K562 (cell line): Measurements from ENCODE around the gene ACSF2. TPM values are rescaled to one million over a fixed set of nuclear protein-coding genes. Genes with fewer than 3 reads are reported as not detected.

Experiments
- ATAC-seq: fragments of 200-7000 bp; cut with Tn5 transposase; 3 replicates; pipeline ENCODE4 v1.9.1; 2020; ENCODE audit warnings: moderate library complexity
- BruUV-seq: library from RNA; stranded (reverse); fragments of 400-500 nt; replicated peaks from 2 replicates; lab custom pipeline; 2021; lab: Mats Ljungman, UMichigan
- CTCF ChIA-PET: fragments of 300-600 bp; formaldehyde crosslinking; extraction: SDS; loops from one replicate; lab custom pipeline; 2021; ENCODE audit warnings: low intra/inter-chr PET ratio; lab: Yijun Ruan, JAX
- POLR2A ChIA-PET: fragments of 300-600, 350-650 bp; sonication (Branson Sonifier 250); formaldehyde crosslinking; extraction: SDS; loops from one replicate; lab custom pipeline; 2021; ENCODE audit warnings: antibody characterized with exemption, inconsistent platforms; lab: Yijun Ruan, JAX
- DNase-seq, 4 experiments: peaks; one replicate each; pipeline versions ENCODE4 v3.0.0 to v3.0.0-alpha.2; 2011 to 2018; ENCODE audit warnings: low spot score in 3 of 4, mixed read lengths in 3 of 4; ENCODE audit errors: extremely low read depth in 1 of 4
- FAIRE-seq: peaks from 2 replicates; lab custom pipeline; 2011; peaks lifted over from hg19 to GRCh38; lab: Jason Lieb, UNC
- H2AFZ ChIP-seq: 2 replicates; pipeline ENCODE4 v1.6.0; 2011; ENCODE audit warnings: low read depth, low read length, control low read depth, inconsistent platforms
- H3K27ac ChIP-seq: fragments of 200-600 bp; 3 replicates; pipeline ENCODE4 v1.8.0; 2011; ENCODE audit warnings: low read depth, mild to moderate bottlenecking, control low read depth, inconsistent platforms, low read length, moderate library complexity, mixed read lengths; ENCODE audit errors: extremely low read depth
- H3K27me3 ChIP-seq, 2 experiments: fragments of 300-600 bp in 1 of 2; 2 replicates in 1 of 2; 3 replicates in 1 of 2; pipeline versions ENCODE4 v1.6.0 to v1.8.0; 2011; ENCODE audit warnings: inconsistent platforms in 2 of 2, low read length in 2 of 2, mild to moderate bottlenecking in 1 of 2, mixed read lengths in 1 of 2, moderate library complexity in 1 of 2; ENCODE audit not compliant: control insufficient read depth in 2 of 2, insufficient read depth in 2 of 2
- H3K36me3 ChIP-seq: fragments of 300-600 bp; 3 replicates; pipeline ENCODE4 v1.8.0; 2011; ENCODE audit warnings: mild to moderate bottlenecking, low read length, inconsistent platforms; ENCODE audit not compliant: control insufficient read depth, insufficient read depth
- H3K4me1 ChIP-seq, 2 experiments: fragments of 200-600 bp in 1 of 2; replicated peaks in 1 of 2; 2 replicates in 1 of 2; 3 replicates in 1 of 2; pipeline versions ENCODE4 v1.5.1 to v1.8.0; 2011; ENCODE audit warnings: inconsistent platforms in 2 of 2, low read length in 2 of 2, mild to moderate bottlenecking in 1 of 2, mixed read lengths in 1 of 2, moderate library complexity in 1 of 2; ENCODE audit not compliant: control insufficient read depth in 2 of 2, insufficient read depth in 2 of 2
- H3K4me2 ChIP-seq: 2 replicates; pipeline ENCODE4 v1.6.1; 2011; ENCODE audit warnings: low read length, control low read depth, inconsistent platforms, mixed read lengths; ENCODE audit not compliant: insufficient read depth
- H3K4me3 ChIP-seq: fragments of 200-600 bp; sonication (generic), shearing (Covaris generic); 2 replicates; pipeline ENCODE4 v1.5.1; 2016; ENCODE audit warnings: control low read depth, inconsistent platforms
- H3K79me2 ChIP-seq: fragments of 200-600 bp; 3 replicates; pipeline ENCODE4 v1.8.0; 2011; ENCODE audit warnings: low read length, inconsistent platforms; ENCODE audit not compliant: control insufficient read depth, insufficient read depth
- H3K9ac ChIP-seq, 2 experiments: 2 replicates each; pipeline versions ENCODE4 v1.6.0 to v1.6.1; 2011; ENCODE audit warnings: low read depth in 2 of 2, low read length in 2 of 2, control low read depth in 1 of 2, inconsistent platforms in 1 of 2, mild to moderate bottlenecking in 1 of 2, mixed read lengths in 1 of 2; ENCODE audit not compliant: insufficient read depth in 1 of 2
- H3K9me1 ChIP-seq: one replicate; pipeline ENCODE4 v1.6.0; 2011; ENCODE audit warnings: inconsistent platforms, mild to moderate bottlenecking, low read length, moderate library complexity; ENCODE audit not compliant: control insufficient read depth, insufficient read depth
- H3K9me3 ChIP-seq: replicated peaks from 2 replicates; pipeline ENCODE4 v1.5.1; 2011; ENCODE audit warnings: low read depth, low read length, inconsistent platforms; ENCODE audit not compliant: control insufficient read depth, insufficient read depth
- H4K20me1 ChIP-seq: replicated peaks from 2 replicates; pipeline ENCODE4 v1.6.1; 2011; ENCODE audit warnings: low read length, inconsistent platforms, mixed read lengths; ENCODE audit not compliant: control insufficient read depth, insufficient read depth
- CREM ChIP-seq: IDR thresholded peaks from 2 replicates; pipeline ENCODE4 v1.6.1; 2014; ENCODE audit warnings: antibody characterized with exemption, low read depth
- DMBX1 ChIP-seq: fragments of 250-450 bp; sonication (Bioruptor Pico); IDR thresholded peaks from 2 replicates; pipeline ENCODE4 v1.8.0; 2022; ENCODE audit warnings: inconsistent platforms, mild to moderate bottlenecking, moderate library complexity, borderline replicate concordance
- EGR1 ChIP-seq: fragments of 450-650 bp; conservative IDR thresholded peaks from 2 replicates; pipeline ENCODE4 v1.6.1; 2017; ENCODE audit warnings: mild to moderate bottlenecking
- NFE2L1 ChIP-seq: fragments of 450-650 bp; IDR thresholded peaks from 2 replicates; pipeline ENCODE4 v1.6.1; 2016; ENCODE audit warnings: missing genetic modification characterization, low read depth, mild to moderate bottlenecking, missing compliant biosample characterization, moderate library complexity, borderline replicate concordance
- RBM15 ChIP-seq: fragments of 200-400 bp; formaldehyde crosslinking; IDR thresholded peaks from 2 replicates; pipeline ENCODE4 v1.6.1; 2018; ENCODE audit warnings: mild to moderate bottlenecking, low read length, moderate library complexity; ENCODE audit not compliant: insufficient read depth
- SAP30 ChIP-seq: fragments of 200-600 bp; sonication (generic); IDR thresholded peaks from 2 replicates; pipeline ENCODE4 v1.6.1; 2012; ENCODE audit warnings: borderline replicate concordance, low read depth, mild to moderate bottlenecking, moderate library complexity, low read length, control low read depth, inconsistent platforms; ENCODE audit not compliant: insufficient read depth, poor library complexity, severe bottlenecking
- SIX5 ChIP-seq, 2 experiments: IDR thresholded peaks; 2 replicates each; pipeline ENCODE4 v1.6.1; 2011; ENCODE audit warnings: low read length in 2 of 2, borderline replicate concordance in 1 of 2, low read depth in 1 of 2, mild to moderate bottlenecking in 1 of 2, moderate library complexity in 1 of 2; ENCODE audit not compliant: insufficient read depth in 1 of 2
- TCFL5 ChIP-seq: fragments of 250-450 bp; sonication (Bioruptor Pico); conservative IDR thresholded peaks from 2 replicates; pipeline ENCODE4 v1.6.1; 2021; ENCODE audit warnings: mild to moderate bottlenecking, moderate library complexity, matching md5 sums
- ZKSCAN3 ChIP-seq: fragments of 250-450 bp; sonication (Bioruptor Pico); IDR thresholded peaks from 2 replicates; pipeline ENCODE4 v1.4.0; 2020
- ZKSCAN8 ChIP-seq: fragments of 200-800 bp; sonication (Bioruptor generic); IDR thresholded peaks from 2 replicates; pipeline ENCODE4 v1.6.1; 2016; ENCODE audit warnings: missing genetic modification characterization, missing compliant biosample characterization
- ZNF140 ChIP-seq: fragments of 250-450 bp; sonication (Bioruptor Pico); IDR thresholded peaks from 2 replicates; pipeline ENCODE4 v1.8.0; 2021; ENCODE audit warnings: moderate library complexity, mild to moderate bottlenecking, inconsistent platforms
- ZNF263 ChIP-seq: sonication (generic); formaldehyde crosslinking; IDR thresholded peaks from 2 replicates; pipeline ENCODE4 v1.8.0; 2022; ENCODE audit warnings: mild to moderate bottlenecking, missing genetic modification reagents, borderline replicate concordance
- ZNF551 ChIP-seq: fragments of 250-450 bp; sonication (Bioruptor Pico); IDR thresholded peaks from 2 replicates; pipeline ENCODE4 v1.5.0; 2021; ENCODE audit warnings: mild to moderate bottlenecking, moderate library complexity
- WGBS: fragments of 100-300 bp; shearing (Covaris generic); methylation state at CpG from one replicate; pipeline ENCODE4 v1.1.6; 2016; ENCODE audit warnings: low coverage, mixed read lengths; ENCODE audit not compliant: insufficient coverage; ENCODE audit errors: missing lambda C conversion rate; 5-methylcytosine and 5-hydroxymethylcytosine counted together
- in situ Hi-C: fragments of 300-500 bp; cut with MboI; formaldehyde crosslinking; loops from 4 replicates; pipeline ENCODE4 v1.15.0; 2018; ENCODE audit warnings: inconsistent platforms, mixed read lengths
- intact Hi-C: fragments of 100-400 bp; cut with micrococcal nuclease; formaldehyde crosslinking; loops from 2 replicates; pipeline ENCODE4 v1.14.2; 2022
- polyA plus RNA-seq, 8 experiments: library from polyadenylated mRNA; depleted of rRNA in 4 of 8; stranded (reverse) in 5 of 8; unstranded in 3 of 8; fragments of >200 nt; fragmentation: Nextera tagmentation in 2 of 8; fragmentation: Illumina TruSeq in 1 of 8; extraction: Ambion mirVana in 2 of 8; extraction: Trizol in 1 of 8; gene quantifications; 2 replicates each; pipeline versions ENCODE4 v1.2.1 to v1.2.3, GENCODE V29; 2011 to 2014; ENCODE audit warnings: inconsistent platforms in 1 of 8, missing spikeins in 1 of 8
- total RNA-seq, 7 experiments: library from RNA; depleted of rRNA in 6 of 7; stranded (reverse); fragments of >200 nt in 6 of 7; fragmentation: Illumina TruSeq in 2 of 7; extraction: Trizol in 2 of 7; gene quantifications; 2 replicates each; pipeline versions ENCODE4 v1.2.1 to v1.2.3, GENCODE V29; 2011 to 2021; ENCODE audit warnings: low replicate concordance in 1 of 7
- TF ChIP-seq, protein P1 (sequence below), 2 experiments: fragments of 450-650 bp in 1 of 2; sonication (generic) in 1 of 2; formaldehyde crosslinking in 1 of 2; IDR thresholded peaks in 1 of 2; conservative IDR thresholded peaks in 1 of 2; 2 replicates each; pipeline versions ENCODE4 v1.6.1 to v1.8.1; 2016 to 2023; ENCODE audit warnings: mild to moderate bottlenecking in 2 of 2, moderate library complexity in 2 of 2, inconsistent platforms in 1 of 2, missing genetic modification reagents in 1 of 2

Gene ACSF2
- total and polyA plus RNA-seq, 9 of the 15 experiments (the other 6 are each of a cell fraction or from before 2014, with no cell fraction given): 0.89 to 6.1 (median 3.5) TPM

DNA sequence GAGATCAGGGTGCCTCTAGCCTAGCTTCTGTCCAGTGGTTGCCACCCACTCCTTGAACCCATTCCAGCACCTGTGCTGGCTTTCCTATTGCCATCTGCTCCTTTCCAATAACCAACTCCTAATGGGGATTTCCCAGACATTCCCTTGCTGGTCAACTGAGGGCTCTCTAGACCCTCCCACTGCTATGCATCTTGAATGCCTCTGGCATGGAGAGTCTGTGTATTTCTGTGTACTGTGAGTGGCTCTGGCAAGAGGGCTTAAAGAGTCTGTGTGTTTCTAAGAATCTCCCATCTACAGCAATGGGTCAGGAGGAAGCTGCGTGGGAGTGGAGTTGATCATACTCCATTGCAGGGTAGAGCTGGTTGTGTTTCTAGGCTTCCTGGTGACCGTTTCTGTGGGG is 95.5 kb downstream of the ACSF2 start:
- Histone ChIP-seq H3K27ac (no peak overlapping the region), H3K79me2 (no peaks in the 10 kb centered on the region), H3K4me3 (no peak overlapping the region), H4K20me1 (no peaks in the 10 kb centered on the region)
- ATAC-seq (no peak), DNase-seq (no peak), FAIRE-seq (no peak)
- POLR2A ChIA-PET: interaction anchor here (1.9 kb wide), 1 partner anchor 39 kb away, joined by 3 read pairs; no protein-coding TSS in a partner anchor
- intact Hi-C loops: no loop called here
- TF ChIP-seq EGR1 (0 out of 2 replicates have a peak, but pooled peaks have one; percentile 6), ZKSCAN3 (CRISPR knock-in tag) (no peak), ZNF140 (CRISPR knock-in tag) (no peak), TCFL5 (CRISPR knock-in tag) (no peak), NFE2L1 (tag) (no peak)
- TF ChIP-seq, all 486 proteins: peak for 1
- Histone ChIP-seq H3K4me1 (no peaks in the 10 kb centered on the region), H3K9me3 (no peaks in the 10 kb centered on the region), H3K9me1 (no peaks in the 10 kb centered on the region), H3K36me3 (no peaks in the 10 kb centered on the region), H3K9ac (no peak overlapping the region; a peak in 1 of 4 replicates), H3K27me3 (peaks cover 6 to 56% of the 10 kb centered on the region in 2 experiments; a peak in 2 of 5 replicates), H3K4me2 (no peak overlapping the region), H2AFZ (no peak overlapping the region)
- 0% methylated on average over 2 of the region's 2 CpGs for WGBS
- in situ Hi-C loops: no loop called here
- no TSS peak for BruUV-seq
- CTCF ChIA-PET: no interaction called here

DNA sequence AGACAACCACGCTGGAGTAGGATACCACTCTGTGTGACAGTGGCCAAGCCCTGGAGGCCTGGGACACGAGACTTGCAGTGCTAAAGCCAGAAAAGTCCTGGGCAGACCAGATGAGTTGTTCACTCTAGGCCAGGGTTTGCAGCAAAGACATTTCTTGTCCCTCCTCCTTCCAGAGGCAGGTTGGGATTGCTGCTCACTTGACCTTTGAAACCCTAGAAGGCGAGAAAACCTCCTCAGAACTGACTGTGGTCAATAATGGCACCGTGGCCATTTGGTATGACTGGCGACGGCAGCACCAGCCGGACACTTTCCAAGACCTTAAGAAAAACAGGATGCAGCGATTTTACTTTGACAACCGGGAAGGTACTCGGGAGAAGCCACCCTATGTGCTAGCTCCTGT is 96.7 kb downstream of the ACSF2 start:
- H3K4me3 ChIP-seq: no peak overlapping the region
- H3K9me3 ChIP-seq: no peaks in the 10 kb centered on the region
- BruUV-seq: no TSS peak
- H3K79me2 ChIP-seq: no peaks in the 10 kb centered on the region
- ATAC-seq (no peak), DNase-seq (no peak), FAIRE-seq (no peak)
- H3K4me1 ChIP-seq: peaks cover 0 to 4% of the 10 kb centered on the region in 2 experiments; a peak in 1 of 5 replicates
- H3K9ac ChIP-seq: no peak overlapping the region; a peak in 1 of 4 replicates
- no peak overlapping the region for H3K27ac ChIP-seq
- intact Hi-C loops (no loop called here), in situ Hi-C loops (no loop called here)
- H2AFZ ChIP-seq: no peak overlapping the region
- peaks cover 6 to 56% of the 10 kb centered on the region in 2 experiments; a peak in 2 of 5 replicates for H3K27me3 ChIP-seq
- H3K4me2 ChIP-seq: no peak overlapping the region
- no peaks in the 10 kb centered on the region for H4K20me1 ChIP-seq
- CTCF ChIA-PET: no interaction called here
- no peaks in the 10 kb centered on the region for H3K9me1 ChIP-seq
- H3K36me3 ChIP-seq: no peaks in the 10 kb centered on the region
- 9% methylated on average over 10 of the region's 10 CpGs for WGBS
- POLR2A ChIA-PET: interaction anchor here (1.9 kb wide), 1 partner anchor 40 kb away, joined by 3 read pairs; no protein-coding TSS in a partner anchor
- TF ChIP-seq ZNF551 (CRISPR knock-in tag) (no peak), DMBX1 (CRISPR knock-in tag) (no peak), SAP30 (no peak), CREM (no peak), ZNF263 (CRISPR knock-in tag) (no peak), ZKSCAN8 (CRISPR knock-in tag) (no peak), SIX5 (IDR thresholded peaks at IDR 0.05; ENCODE audit: borderline replicate concordance in 1 of 2, insufficient read depth in 1 of 2, low read depth in 1 of 2, low read length in 2 of 2) (no peak), RBM15 (no peak)
- TF ChIP-seq, protein P1, sequence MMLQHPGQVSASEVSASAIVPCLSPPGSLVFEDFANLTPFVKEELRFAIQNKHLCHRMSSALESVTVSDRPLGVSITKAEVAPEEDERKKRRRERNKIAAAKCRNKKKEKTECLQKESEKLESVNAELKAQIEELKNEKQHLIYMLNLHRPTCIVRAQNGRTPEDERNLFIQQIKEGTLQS (IDR thresholded peaks at IDR 0.05): no peak
- TF ChIP-seq, protein P1 (CRISPR knock-in tag; conservative IDR thresholded peaks at IDR 0.05): no peak
